GM18870 (cell line): ENCODE results near the gene BCHE.

Experiments used
- ATAC-seq: cut with Tn5 transposase; IDR thresholded peaks from one replicate; pipeline ENCODE4 v1.9.1; 2021; ENCODE audit warnings: moderate library complexity; ENCODE audit not compliant: unreplicated experiment

Gene BCHE

GRCh38 chr3:165753560-165753959, 83.7 kb downstream of the BCHE start:
- no peak for ATAC-seq

- no peak for ATAC-seq
Observed at GRCh38 chr3:165751637-165752036, 85.6 kb downstream of the BCHE start.

GRCh38 chr3:165749821-165750220, 87.4 kb downstream of the BCHE start:
- ATAC-seq, result no peak

GRCh38 chr3:165749241-165749640, 88.0 kb downstream of the BCHE start:
- ATAC-seq, result no peak

GRCh38 chr3:165748094-165748493, 89.1 kb downstream of the BCHE start:
- no peak for ATAC-seq

GRCh38 chr3:165746874-165747273, 90.3 kb downstream of the BCHE start:
- no peak for ATAC-seq

- ATAC-seq, result no peak
Observed at GRCh38 chr3:165744025-165744424, 93.2 kb downstream of the BCHE start.

GRCh38 chr3:165742351-165742750, 94.9 kb downstream of the BCHE start:
- ATAC-seq, result no peak

GRCh38 chr3:165729756-165730155, 107.5 kb downstream of the BCHE start:
- no peak for ATAC-seq

- no peak for ATAC-seq
Observed at GRCh38 chr3:165728924-165729323, 108.3 kb downstream of the BCHE start.

- ATAC-seq, result no peak
Observed at GRCh38 chr3:165725296-165725695, 111.9 kb downstream of the BCHE start.
